HL-60/S4 treated with phorbol 12-myristate 13-acetate at 8.2 ng/mL for 4 days and 3 days (cell line): Measurements from ENCODE around the gene PRR3.

Experiments
- in situ Hi-C: fragments of 300-500 bp; cut with MboI; formaldehyde crosslinking; loops from 2 replicates; pipeline ENCODE4 v1.15.0; 2022; ENCODE audit warnings: low sequenced_read_pairs

Gene PRR3

GRCh38 chr6:30610065-30610464, 53.0 kb downstream of the PRR3 start:
- in situ Hi-C loops: no loop called here

- in situ Hi-C loops: no loop called here
These were observed 54.2 kb downstream of the PRR3 start for GRCh38 chr6:30611150-30611855.

GRCh38 chr6:30611856-30612194, 54.7 kb downstream of the PRR3 start:
- in situ Hi-C loops: no loop called here

GRCh38 chr6:30612213-30612612, 55.1 kb downstream of the PRR3 start:
- in situ Hi-C loops: no loop called here

GRCh38 chr6:30612687-30613248, 55.7 kb downstream of the PRR3 start:
- in situ Hi-C loops: no loop called here
